ENCODE results near the gene ZFAND2A.
A peak's percentile ranks its signal among the peaks of the same experiment; 100 is the strongest.
"Not testable (repeated sequence)": the region's sequence is repeated elsewhere in the genome, so short reads cannot be mapped to it uniquely, and the experiment has no call there.

ZFAND2A gene

GRCh38 chr7:1150400-1151002, 9.5 kb downstream of the ZFAND2A start:
- no peak for DNase-seq

- DNase-seq: no peak
Measured at GRCh38 chr7:1149351-1149794, 10.6 kb downstream of the ZFAND2A start.

- not testable (repeated sequence) for DNase-seq
Measured at GRCh38 chr7:1147873-1148272, 12.1 kb downstream of the ZFAND2A start.

- DNase-seq: no peak
Measured at GRCh38 chr7:1144269-1144771, 15.7 kb downstream of the ZFAND2A start.

- DNase-seq: not testable (repeated sequence)
Measured at GRCh38 chr7:1143031-1143430, 17.0 kb downstream of the ZFAND2A start.

- DNase-seq: no peak
Measured at GRCh38 chr7:1142051-1142635, 17.9 kb downstream of the ZFAND2A start.

- no peak for DNase-seq
Measured at GRCh38 chr7:1141651-1142050, 18.3 kb downstream of the ZFAND2A start.

- no peak for DNase-seq
Measured at GRCh38 chr7:1140476-1141104, 19.4 kb downstream of the ZFAND2A start.

GRCh38 chr7:1137517-1138167, 22.4 kb downstream of the ZFAND2A start:
- DNase-seq: no peak

GRCh38 chr7:1136841-1137516, 23.0 kb downstream of the ZFAND2A start:
- peak; percentile 7 for DNase-seq

- no peak for DNase-seq
Measured at GRCh38 chr7:1134951-1135350, 25.0 kb downstream of the ZFAND2A start.

GRCh38 chr7:1131471-1132265, 28.3 kb downstream of the ZFAND2A start:
- DNase-seq: no peak

GRCh38 chr7:1130021-1130990, 29.7 kb downstream of the ZFAND2A start:
- no peak for DNase-seq

- DNase-seq: no peak
Measured at GRCh38 chr7:1129431-1129830, 30.6 kb downstream of the ZFAND2A start.

GRCh38 chr7:1127001-1127400, 33.0 kb downstream of the ZFAND2A start:
- DNase-seq: no peak

GRCh38 chr7:1125603-1125969, 34.4 kb downstream of the ZFAND2A start:
- DNase-seq: no peak

GRCh38 chr7:1124816-1125602, 35.0 kb downstream of the ZFAND2A start:
- no peak for DNase-seq

GRCh38 chr7:1124164-1124563, 35.8 kb downstream of the ZFAND2A start:
- DNase-seq: no peak

- DNase-seq: no peak
Measured at GRCh38 chr7:1123715-1124114, 36.3 kb downstream of the ZFAND2A start.

GRCh38 chr7:1122832-1123501, 37.0 kb downstream of the ZFAND2A start:
- no peak for DNase-seq
